Esophagus muscularis mucosa (tissue), 4 donors: ENCODE data around the gene SLC24A2. TPM values are rescaled to one million over a fixed set of nuclear protein-coding genes. Genes with fewer than 3 reads are reported as not detected.
A peak's percentile ranks its signal among the peaks of the same experiment; 100 is the strongest.
"Not testable (repeated sequence)": the region's sequence is repeated elsewhere in the genome, so short reads cannot be mapped to it uniquely, and the experiment has no call there.

Experiments
- DNase-seq: peaks from one replicate; pipeline ENCODE4 v3.0.0-alpha.2; 2017; ENCODE audit errors: extremely low spot score
- H3K27ac ChIP-seq, 4 donors: fragments of 200-600 bp; sonication (generic); replicated peaks in 1 of 4; 1 replicate in 3 of 4; 2 replicates in 1 of 4; pipeline ENCODE4 v1.5.1; 2016 to 2019; ENCODE audit warnings: mild to moderate bottlenecking in 1 of 4
- H3K27me3 ChIP-seq, 4 donors: fragments of 200-600 bp; sonication (generic); one replicate each; pipeline versions ENCODE4 v1.5.1 to v1.6.0; 2016 to 2019
- H3K36me3 ChIP-seq, 4 donors: fragments of 200-600 bp; sonication (generic); one replicate each; pipeline ENCODE4 v1.5.1; 2016 to 2019
- H3K4me1 ChIP-seq, 4 donors: fragments of 200-600 bp; sonication (generic); one replicate each; pipeline ENCODE4 v1.5.1; 2016 to 2019
- H3K4me3 ChIP-seq, 4 donors: fragments of 200-600 bp; sonication (generic); 1 replicate in 2 of 4; 2 replicates in 2 of 4; pipeline ENCODE4 v1.5.1; 2016 to 2019; ENCODE audit warnings: mild to moderate bottlenecking in 4 of 4, moderate library complexity in 1 of 4
- H3K9me3 ChIP-seq, 4 donors: fragments of 200-600 bp; sonication (generic); 1 replicate in 3 of 4; 2 replicates in 1 of 4; pipeline ENCODE4 v1.5.1; 2016 to 2019
- EP300 ChIP-seq: sonication (generic); formaldehyde crosslinking; IDR thresholded peaks from one replicate; pipeline ENCODE4 v1.6.1; 2017; ENCODE audit warnings: antibody characterized with exemption
- POLR2A ChIP-seq: fragments of 450-650 bp; IDR thresholded peaks from one replicate; pipeline ENCODE4 v1.6.1; 2017; ENCODE audit warnings: antibody characterized with exemption, moderate library complexity, mild to moderate bottlenecking, low read depth
- POLR2AphosphoS5 ChIP-seq, 2 donors: sonication (generic); formaldehyde crosslinking; IDR thresholded peaks; one replicate each; pipeline ENCODE4 v1.6.1; 2017; ENCODE audit warnings: antibody characterized with exemption in 2 of 2
- WGBS: methylation state at CpG from one replicate; pipeline ENCODE4 v1.1.5; 2018; 5-methylcytosine and 5-hydroxymethylcytosine counted together
- intact Hi-C: fragments of 100-400 bp; cut with DNase I; formaldehyde crosslinking; loops from one replicate; pipeline ENCODE4 v1.15.1; 2023
- total RNA-seq, 4 donors: library from RNA; depleted of rRNA; stranded (reverse); fragments of >200 nt; gene quantifications; one replicate each; pipeline versions ENCODE4 v1.1.0 to v1.2.1, GENCODE V29; 2016
- TF ChIP-seq, protein P1 (sequence below), 3 experiments: fragments of 200-600 bp in 2 of 3; fragments of 450-650 bp in 1 of 3; sonication (generic) in 2 of 3; IDR thresholded peaks; one replicate each; pipeline ENCODE4 v1.5.1; 2017 to 2019; ENCODE audit warnings: antibody characterized with exemption in 3 of 3, mild to moderate bottlenecking in 2 of 3, moderate library complexity in 1 of 3

The SLC24A2 gene
- total RNA-seq, result under 1 TPM in 3 of 4 donors, not detected in 1; under 0.01 to 0.13 (median 0.06) TPM

DNA sequence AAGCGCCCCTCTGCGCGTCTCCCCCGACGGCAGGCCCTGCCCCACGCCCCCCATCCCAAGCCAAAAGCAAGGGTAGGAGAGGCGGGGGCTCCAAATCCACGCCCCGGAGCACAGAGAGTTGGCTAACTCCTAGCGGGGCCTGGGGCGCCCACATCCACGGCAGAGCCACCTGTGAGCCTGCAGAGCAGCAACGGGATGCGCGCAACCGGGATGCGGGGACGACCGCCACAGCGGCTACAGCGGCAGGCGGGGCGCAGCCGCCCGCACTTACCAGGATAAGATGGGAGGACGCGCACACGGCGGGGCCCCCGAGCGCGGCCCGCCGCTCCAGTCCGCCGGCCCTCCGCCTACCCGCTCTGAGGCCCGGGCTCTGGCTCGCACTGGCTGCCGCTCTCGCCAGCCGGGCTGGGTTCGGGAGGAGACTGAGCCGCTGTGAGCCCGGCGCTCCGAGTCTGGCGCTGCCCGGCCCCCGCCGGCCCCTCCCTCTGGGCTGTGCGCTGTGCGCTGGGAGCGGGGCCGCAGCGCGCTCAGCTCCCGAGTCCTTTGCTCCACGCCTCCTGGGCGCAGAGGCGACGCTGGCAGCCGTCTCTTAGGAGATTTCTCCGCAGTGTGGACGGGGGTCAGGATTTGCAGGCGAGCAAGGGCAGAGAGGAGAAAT, at the start of gene SLC24A2:
SLC24A2 (minus strand) TSS at position 424 of the 658 bp plus-strand sequence.
- TF ChIP-seq POLR2A, result no peak
- Histone ChIP-seq H3K27ac (no peak within 1 kb of the TSS), H3K27me3 (peaks cover 0 to 37% (median 11%) of the 10 kb centered on the region in 4 donors), H3K9me3 (no peaks in the 10 kb centered on the region), H3K4me3 (peak within 1 kb of the TSS; percentile 28 to 37 (median 32)), H3K4me1 (peaks cover 0 to 15% (median 12%) of the 10 kb centered on the region in 4 donors), H3K36me3 (no peaks in the 10 kb centered on the region)
- DNase-seq, result no peak
- intact Hi-C loops, result no loop called here
- 0% methylated on average over 9 of the region's 67 CpGs for WGBS

GRCh38 chr9:19833331-19833730, 44.5 kb upstream of the SLC24A2 start:
- H3K4me1 ChIP-seq, H3K36me3 ChIP-seq, DNase-seq, H3K4me3 ChIP-seq, intact Hi-C loops, H3K27me3 ChIP-seq, H3K27ac ChIP-seq, H3K9me3 ChIP-seq: not testable (repeated sequence)
- 96% methylated on average over 9 of the region's 9 CpGs for WGBS

DNA sequence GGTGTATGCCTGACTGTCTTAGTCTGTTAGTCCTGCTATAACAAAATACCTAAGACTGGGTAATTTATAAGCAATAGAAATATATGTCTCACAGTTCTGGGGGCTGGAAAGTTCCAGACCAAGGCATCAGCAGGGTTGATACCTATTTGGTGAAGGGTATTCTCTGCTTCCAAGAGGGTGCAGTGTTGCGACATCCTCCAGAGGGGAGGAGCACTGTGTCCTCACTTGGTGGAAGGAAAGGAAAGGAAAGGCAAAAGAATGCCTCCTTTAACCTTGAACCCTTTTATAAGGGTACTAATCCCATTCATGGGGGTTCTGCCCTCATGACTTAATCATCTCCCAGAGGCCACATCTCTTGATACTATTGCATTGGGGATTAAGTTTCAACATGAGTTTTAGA, 42.0 kb upstream of the SLC24A2 start:
- H3K4me1 ChIP-seq, result no peaks in the 10 kb centered on the region
- no peaks in the 10 kb centered on the region for H3K36me3 ChIP-seq
- no peak for DNase-seq
- TF ChIP-seq, protein P1, sequence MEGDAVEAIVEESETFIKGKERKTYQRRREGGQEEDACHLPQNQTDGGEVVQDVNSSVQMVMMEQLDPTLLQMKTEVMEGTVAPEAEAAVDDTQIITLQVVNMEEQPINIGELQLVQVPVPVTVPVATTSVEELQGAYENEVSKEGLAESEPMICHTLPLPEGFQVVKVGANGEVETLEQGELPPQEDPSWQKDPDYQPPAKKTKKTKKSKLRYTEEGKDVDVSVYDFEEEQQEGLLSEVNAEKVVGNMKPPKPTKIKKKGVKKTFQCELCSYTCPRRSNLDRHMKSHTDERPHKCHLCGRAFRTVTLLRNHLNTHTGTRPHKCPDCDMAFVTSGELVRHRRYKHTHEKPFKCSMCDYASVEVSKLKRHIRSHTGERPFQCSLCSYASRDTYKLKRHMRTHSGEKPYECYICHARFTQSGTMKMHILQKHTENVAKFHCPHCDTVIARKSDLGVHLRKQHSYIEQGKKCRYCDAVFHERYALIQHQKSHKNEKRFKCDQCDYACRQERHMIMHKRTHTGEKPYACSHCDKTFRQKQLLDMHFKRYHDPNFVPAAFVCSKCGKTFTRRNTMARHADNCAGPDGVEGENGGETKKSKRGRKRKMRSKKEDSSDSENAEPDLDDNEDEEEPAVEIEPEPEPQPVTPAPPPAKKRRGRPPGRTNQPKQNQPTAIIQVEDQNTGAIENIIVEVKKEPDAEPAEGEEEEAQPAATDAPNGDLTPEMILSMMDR (IDR thresholded peaks at IDR 0.05), result no peak
- TF ChIP-seq EP300 (no peak), POLR2A (no peak), POLR2AphosphoS5 (IDR thresholded peaks at IDR 0.05) (no peak)
- intact Hi-C loops, result no loop called here
- no peak overlapping the region for H3K27ac ChIP-seq
- peaks cover 0 to 8% (median 5%) of the 10 kb centered on the region in 4 donors for H3K9me3 ChIP-seq
- H3K27me3 ChIP-seq, result no peaks in the 10 kb centered on the region
- 93% methylated on average over 1 of the region's 1 CpG for WGBS
- H3K4me3 ChIP-seq, result no peak overlapping the region

DNA sequence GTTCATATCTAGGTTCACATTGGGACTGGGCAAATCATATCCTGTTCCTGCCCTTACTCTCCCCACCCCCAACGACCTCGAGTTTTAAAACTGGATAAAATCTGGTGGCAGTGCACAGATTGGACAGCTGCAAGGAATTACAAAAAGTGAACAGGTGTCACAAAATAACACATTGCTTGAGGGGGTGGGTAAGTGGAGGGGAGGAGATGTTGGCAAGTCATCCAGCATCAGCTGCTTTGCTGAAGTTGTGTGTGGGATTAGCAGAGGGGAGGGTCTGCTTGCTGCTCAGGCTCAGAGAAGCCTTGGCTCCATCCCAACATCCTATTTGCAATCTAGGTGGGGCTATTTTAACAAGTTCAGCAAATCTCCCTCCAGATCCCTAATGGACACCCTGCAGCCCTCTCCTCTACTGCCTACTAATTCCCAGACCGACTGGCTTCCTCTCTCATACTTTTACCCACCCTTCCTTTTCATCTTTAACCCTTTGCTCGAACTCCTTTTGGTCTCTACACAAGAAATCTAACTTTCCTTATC, 39.8 kb upstream of the SLC24A2 start:
- 49% methylated on average over 4 of the region's 4 CpGs for WGBS
- H3K27ac ChIP-seq, result no peak overlapping the region
- H3K4me3 ChIP-seq, result no peak overlapping the region
- no peaks in the 10 kb centered on the region for H3K36me3 ChIP-seq
- peaks cover 0 to 8% (median 5%) of the 10 kb centered on the region in 4 donors for H3K9me3 ChIP-seq
- H3K4me1 ChIP-seq, result no peaks in the 10 kb centered on the region
- intact Hi-C loops, result no loop called here
- no peaks in the 10 kb centered on the region for H3K27me3 ChIP-seq
- DNase-seq, result no peak
- TF ChIP-seq EP300 (no peak), POLR2A (no peak), POLR2AphosphoS5 (IDR thresholded peaks at IDR 0.05) (no peak)
- TF ChIP-seq, protein P1 (IDR thresholded peaks at IDR 0.05), result no peak

- TF ChIP-seq POLR2A (no peak), EP300 (no peak), POLR2AphosphoS5 (IDR thresholded peaks at IDR 0.05) (no peak)
- TF ChIP-seq, protein P1 (IDR thresholded peaks at IDR 0.05), result no peak
- intact Hi-C loops, result no loop called here
- DNase-seq, result no peak
- Histone ChIP-seq H3K4me1 (no peaks in the 10 kb centered on the region), H3K4me3 (no peak overlapping the region), H3K9me3 (peaks cover 0 to 21% (median 3%) of the 10 kb centered on the region in 4 donors), H3K27ac (no peak overlapping the region), H3K36me3 (no peaks in the 10 kb centered on the region), H3K27me3 (no peaks in the 10 kb centered on the region)
- 71% methylated on average over 2 of the region's 2 CpGs for WGBS
These were observed 27.9 kb upstream of the SLC24A2 start for GRCh38 chr9:19816769-19817168.

GRCh38 chr9:19812194-19812593, 23.4 kb upstream of the SLC24A2 start:
- TF ChIP-seq EP300, result no peak
- Histone ChIP-seq H3K9me3 (peaks cover 0 to 21% (median 3%) of the 10 kb centered on the region in 4 donors), H3K4me1 (no peaks in the 10 kb centered on the region), H3K36me3 (no peaks in the 10 kb centered on the region), H3K27ac (no peak overlapping the region), H3K4me3 (no peak overlapping the region), H3K27me3 (peaks cover 0 to 9% (median 0%) of the 10 kb centered on the region in 4 donors)
- no peak for DNase-seq
- intact Hi-C loops, result no loop called here
